Kidney (tissue), 14 donors: ENCODE data around the gene MAP3K6. TPM values are rescaled to one million over a fixed set of nuclear protein-coding genes. Genes with fewer than 3 reads are reported as not detected.
"Not testable (repeated sequence)": the region's sequence is repeated elsewhere in the genome, so short reads cannot be mapped to it uniquely, and the experiment has no call there.

Experiments
- DNase-seq, 5 donors: peaks; one replicate each; pipeline ENCODE4 v3.0.0-alpha.2; 2013 to 2020
- FAIRE-seq: peaks from 2 replicates; lab custom pipeline; 2012; peaks lifted over from hg19 to GRCh38; lab: Jason Lieb, UNC
- H3K27ac ChIP-seq, 2 donors: one replicate each; pipeline ENCODE4 v1.7.0; 2013; ENCODE audit warnings: low read depth in 2 of 2, low read length in 2 of 2, inconsistent platforms in 1 of 2
- H3K27me3 ChIP-seq: one replicate; pipeline ENCODE4 v1.7.1; 2013; ENCODE audit warnings: low read length, inconsistent platforms; ENCODE audit not compliant: control insufficient read depth, insufficient read depth
- H3K36me3 ChIP-seq, 3 donors: one replicate each; pipeline versions ENCODE4 v1.7.0 to v1.7.1; 2013; ENCODE audit warnings: low read length in 3 of 3, control low read depth in 1 of 3, inconsistent platforms in 1 of 3; ENCODE audit not compliant: insufficient read depth in 3 of 3, control insufficient read depth in 2 of 3
- H3K4me1 ChIP-seq, 3 donors: one replicate each; pipeline versions ENCODE4 v1.7.0 to v1.7.1; 2013; ENCODE audit warnings: low read length in 3 of 3, inconsistent platforms in 1 of 3, low read depth in 1 of 3; ENCODE audit not compliant: control insufficient read depth in 2 of 3, insufficient read depth in 2 of 3
- H3K4me3 ChIP-seq, 3 donors: one replicate each; pipeline versions ENCODE4 v1.7.0 to v1.8.1; 2013; ENCODE audit warnings: low read length in 3 of 3, control low read depth in 1 of 3, inconsistent platforms in 1 of 3
- H3K9ac ChIP-seq, 3 donors: one replicate each; pipeline versions ENCODE4 v1.7.0 to v1.7.1; 2013; ENCODE audit warnings: low read length in 3 of 3, control low read depth in 1 of 3, inconsistent platforms in 1 of 3
- H3K9me3 ChIP-seq, 3 donors: one replicate each; pipeline versions ENCODE4 v1.7.0 to v1.7.1; 2013; ENCODE audit warnings: low read length in 3 of 3, control low read depth in 1 of 3, inconsistent platforms in 1 of 3; ENCODE audit not compliant: control insufficient read depth in 2 of 3, insufficient read depth in 1 of 3
- intact Hi-C: fragments of 100-400 bp; cut with DNase I; formaldehyde crosslinking; loops from one replicate; pipeline ENCODE4 v1.11.1; 2022
- polyA plus RNA-seq: library from polyadenylated mRNA; stranded (reverse); fragments of 350-450 nt; fragmentation: Illumina TruSeq; extraction: RNeasy Lipid Tissue Mini Kit (QIAGEN cat#74804); gene quantifications from one replicate; pipeline ENCODE4 v1.2.3, GENCODE V29; 2014; ENCODE audit warnings: low read depth, low replicate concordance; ENCODE audit not compliant: insufficient read depth
- total RNA-seq: library from RNA; stranded (reverse); fragmentation: NEBNext Ultra II Directional; extraction: Animal tissue kit (Norgen Biotek cat#: 25700); gene quantifications from one replicate; pipeline ENCODE4 v1.2.1, GENCODE V29; 2021
- TF ChIP-seq, protein P1 (sequence below): IDR thresholded peaks from 3 replicates; pipeline ENCODE4 v1.5.1; 2012; ENCODE audit warnings: mild to moderate bottlenecking, moderate library complexity, borderline replicate concordance; ENCODE audit not compliant: insufficient read depth; ENCODE audit errors: extremely low read depth
- donor health status: control.
- donor health status: control.
- donor health status: control.
- donor health status: control.
- donor health status: control.
- donor health status: DM: yes; HTN: yes; CAD: no.
- donor health status: Normal renal cell carcinoma (clear cell type).

MAP3K6 gene
- total and polyA plus RNA-seq, 2 donors from 2014 or later, result 59.7 to 86.7 TPM

DNA sequence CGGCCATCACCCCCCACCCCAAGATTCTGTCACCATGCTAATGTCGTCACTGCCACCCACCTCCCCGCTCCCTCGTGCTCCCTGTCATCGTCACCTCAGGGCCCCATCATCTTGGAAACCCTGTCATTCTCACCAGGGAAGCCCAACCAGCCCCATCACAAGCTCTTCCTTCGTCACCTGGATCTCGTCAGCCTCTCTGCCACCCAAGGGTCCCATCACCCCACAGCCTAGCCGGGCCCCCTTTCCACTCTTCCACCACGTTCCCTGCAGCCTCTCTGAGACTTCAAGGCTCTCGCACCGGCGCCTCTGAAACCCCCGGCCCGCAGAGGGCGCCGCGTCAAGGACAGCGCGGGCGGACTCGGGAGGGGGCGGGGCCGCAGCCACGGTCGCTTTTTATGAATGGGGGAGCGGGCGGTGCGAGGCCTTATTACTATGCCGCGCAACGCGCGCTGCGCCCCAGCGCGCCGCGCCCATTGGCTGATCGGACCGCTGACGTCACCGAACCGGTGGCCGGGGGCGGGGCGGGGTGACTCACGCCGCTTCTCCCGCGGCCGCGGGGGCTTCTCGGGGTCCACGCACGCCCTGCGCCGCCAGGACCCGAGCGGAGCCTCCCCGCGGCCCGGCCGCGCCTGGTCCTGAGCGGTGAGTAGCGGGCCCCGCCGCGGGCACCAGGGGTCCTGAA is 25.5 kb upstream of the MAP3K6 start, which contains the start of gene GPR3:
TSS of gene GPR3 (plus strand) at position 527 of the 682 bp plus-strand sequence. CDS start 1,177 bp downstream, outside the sequence.
- H3K9ac ChIP-seq, result peak within 1 kb of the TSS in 2 of 3 donors; percentile 80 to 83
- H3K36me3 ChIP-seq, result no peaks in the 10 kb centered on the region
- H3K4me3 ChIP-seq, result peak within 1 kb of the TSS; percentile 26 to 57 (median 53)
- DNase-seq (peak; percentile 90 to 95 (median 94)), FAIRE-seq (no peak)
- TF ChIP-seq, protein P1, sequence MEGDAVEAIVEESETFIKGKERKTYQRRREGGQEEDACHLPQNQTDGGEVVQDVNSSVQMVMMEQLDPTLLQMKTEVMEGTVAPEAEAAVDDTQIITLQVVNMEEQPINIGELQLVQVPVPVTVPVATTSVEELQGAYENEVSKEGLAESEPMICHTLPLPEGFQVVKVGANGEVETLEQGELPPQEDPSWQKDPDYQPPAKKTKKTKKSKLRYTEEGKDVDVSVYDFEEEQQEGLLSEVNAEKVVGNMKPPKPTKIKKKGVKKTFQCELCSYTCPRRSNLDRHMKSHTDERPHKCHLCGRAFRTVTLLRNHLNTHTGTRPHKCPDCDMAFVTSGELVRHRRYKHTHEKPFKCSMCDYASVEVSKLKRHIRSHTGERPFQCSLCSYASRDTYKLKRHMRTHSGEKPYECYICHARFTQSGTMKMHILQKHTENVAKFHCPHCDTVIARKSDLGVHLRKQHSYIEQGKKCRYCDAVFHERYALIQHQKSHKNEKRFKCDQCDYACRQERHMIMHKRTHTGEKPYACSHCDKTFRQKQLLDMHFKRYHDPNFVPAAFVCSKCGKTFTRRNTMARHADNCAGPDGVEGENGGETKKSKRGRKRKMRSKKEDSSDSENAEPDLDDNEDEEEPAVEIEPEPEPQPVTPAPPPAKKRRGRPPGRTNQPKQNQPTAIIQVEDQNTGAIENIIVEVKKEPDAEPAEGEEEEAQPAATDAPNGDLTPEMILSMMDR, result peak; percentile 46
- no peaks in the 10 kb centered on the region for H3K9me3 ChIP-seq
- peak within 1 kb of the TSS; percentile 81 to 83 for H3K27ac ChIP-seq
- H3K4me1 ChIP-seq, result peaks cover 0 to 16% (median 10%) of the 10 kb centered on the region in 3 donors
- H3K27me3 ChIP-seq, result no peaks in the 10 kb centered on the region
- intact Hi-C loops, result loop anchor here (5.0 kb wide), 1 partner anchor 90 kb away; no protein-coding TSS in a partner anchor

GRCh38 chr1:27391511-27392095 is 24.8 kb upstream of the MAP3K6 start:
- H3K4me1 ChIP-seq, result peaks cover 0 to 16% (median 10%) of the 10 kb centered on the region in 3 donors
- peak; percentile 51 to 86 (median 73) for DNase-seq
- H3K9ac ChIP-seq, result peak overlapping the region in 2 of 3 donors; percentile 80 to 83
- H3K9me3 ChIP-seq, result no peaks in the 10 kb centered on the region
- H3K4me3 ChIP-seq, result peak overlapping the region in 2 of 3 donors; percentile 53 to 57
- H3K27me3 ChIP-seq, result no peaks in the 10 kb centered on the region
- intact Hi-C loops, result loop anchor here (5.0 kb wide), 1 partner anchor 89 kb away; no protein-coding TSS in a partner anchor
- TF ChIP-seq, protein P1, result peak; percentile 25
- H3K36me3 ChIP-seq, result no peaks in the 10 kb centered on the region
- H3K27ac ChIP-seq, result peak overlapping the region; percentile 81 to 83
- FAIRE-seq, result no peak

DNA sequence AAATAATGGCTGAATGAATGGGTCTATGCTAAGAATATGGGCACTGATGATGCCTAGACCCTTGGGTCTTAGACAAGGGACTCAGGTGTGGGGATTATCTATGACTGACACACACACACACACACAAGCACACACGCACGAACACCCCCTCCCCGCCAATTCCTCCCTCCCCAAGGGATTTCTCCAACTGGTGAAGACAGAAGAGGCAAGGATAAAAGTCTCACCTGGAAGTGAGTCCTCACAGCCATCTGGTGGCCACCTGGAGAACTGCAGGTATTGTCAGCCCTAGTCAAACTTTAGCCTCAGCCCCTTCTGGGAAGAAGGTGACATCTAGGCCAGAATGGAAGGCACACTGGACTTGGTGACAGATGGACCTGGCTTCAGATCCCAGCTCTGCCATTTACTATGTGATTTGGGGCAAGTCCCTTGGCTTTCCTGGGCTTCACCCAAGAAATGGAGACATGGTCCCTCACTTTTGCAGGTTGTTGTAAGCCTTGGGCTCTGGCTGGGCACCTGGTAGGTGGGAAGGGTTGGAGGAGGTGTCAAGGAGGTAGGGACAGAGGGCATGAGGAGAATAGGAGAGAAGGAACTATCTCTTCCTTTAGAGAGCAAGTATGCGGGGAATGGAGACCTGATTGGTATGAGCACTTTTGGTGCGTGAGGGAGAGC is 21.7 kb upstream of the MAP3K6 start:
- Histone ChIP-seq H3K4me3 (no peak overlapping the region), H3K27ac (peak overlapping the region; percentile 9 to 52)

DNA sequence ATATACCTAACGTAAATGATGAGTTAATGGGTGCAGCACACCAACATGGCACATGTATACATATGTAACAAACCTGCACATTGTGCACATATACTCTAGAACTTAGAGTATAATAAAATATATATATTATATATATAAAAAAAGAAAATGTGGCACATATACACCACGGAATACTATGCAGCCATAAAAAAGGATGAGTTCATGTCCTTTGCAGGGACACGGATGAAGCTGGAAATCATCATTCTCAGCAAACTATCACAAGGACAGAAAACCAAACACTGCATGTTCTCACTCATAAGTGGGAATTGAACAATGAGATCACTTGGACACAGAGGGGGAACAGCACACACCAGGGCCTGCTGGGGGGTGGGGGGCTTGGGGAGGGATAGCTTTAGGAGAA is 18.0 kb upstream of the MAP3K6 start:
- intact Hi-C loops, H3K4me3 ChIP-seq, H3K27ac ChIP-seq, H3K36me3 ChIP-seq, H3K9me3 ChIP-seq, FAIRE-seq, H3K27me3 ChIP-seq, H3K4me1 ChIP-seq, H3K9ac ChIP-seq, DNase-seq: not testable (repeated sequence)

More for the DNA sequence above, 21.7 kb upstream of the MAP3K6 start:
- TF ChIP-seq, protein P1, result peak; percentile 92
- intact Hi-C loops, result no loop called here
- Histone ChIP-seq H3K4me1 (peaks cover 0 to 16% (median 10%) of the 10 kb centered on the region in 3 donors), H3K27me3 (no peaks in the 10 kb centered on the region), H3K36me3 (no peaks in the 10 kb centered on the region), H3K9me3 (no peaks in the 10 kb centered on the region), H3K9ac (no peak overlapping the region)
- FAIRE-seq (no peak), DNase-seq (peak in 3 of 5 donors; percentile 65 to 72 (median 71))
